ENCODE measurements around the gene CLCN2.

The CLCN2 gene

GRCh38 chr3:184361532-184361931 is at the start of gene CLCN2, which contains the start of gene POLR2H:
CLCN2 (minus strand) TSS chr3:184361605; CDS start chr3:184361479, 126 bp downstream.
POLR2H (plus strand) TSS chr3:184361710; CDS start chr3:184363493, 1,783 bp downstream.
- DNase-seq, result peak; percentile 44 to 75

DNA sequence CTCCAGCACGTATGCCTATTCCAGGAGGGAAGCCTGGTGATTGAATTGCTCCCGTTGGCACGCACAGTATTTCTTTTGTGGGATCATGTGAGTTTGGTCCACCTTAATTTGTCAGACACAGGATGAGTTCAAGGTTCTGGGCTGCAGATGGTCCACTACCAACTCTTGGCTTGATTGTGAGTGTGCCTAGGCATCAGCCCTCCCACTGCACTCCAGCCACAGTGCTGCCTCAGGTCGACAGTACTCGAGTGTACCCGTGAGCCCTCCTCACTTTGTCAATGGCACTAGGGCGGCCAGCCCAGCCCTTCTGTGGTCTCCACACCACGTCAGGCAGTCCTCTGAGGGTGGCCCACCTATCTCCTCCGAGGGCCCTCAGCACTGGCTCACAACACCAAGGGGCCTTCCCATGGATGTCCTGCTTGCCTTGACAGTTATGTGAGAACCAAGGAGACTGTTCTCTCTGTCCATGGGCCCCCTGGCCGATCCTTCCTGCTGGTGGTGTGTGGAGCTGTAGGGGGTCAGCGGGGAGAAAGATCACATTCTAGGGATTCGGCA is 48.6 kb upstream of the CLCN2 start:
- DNase-seq, result no peak

- DNase-seq, result no peak
Observed at GRCh38 chr3:184409331-184409926, 48.0 kb upstream of the CLCN2 start.

DNA sequence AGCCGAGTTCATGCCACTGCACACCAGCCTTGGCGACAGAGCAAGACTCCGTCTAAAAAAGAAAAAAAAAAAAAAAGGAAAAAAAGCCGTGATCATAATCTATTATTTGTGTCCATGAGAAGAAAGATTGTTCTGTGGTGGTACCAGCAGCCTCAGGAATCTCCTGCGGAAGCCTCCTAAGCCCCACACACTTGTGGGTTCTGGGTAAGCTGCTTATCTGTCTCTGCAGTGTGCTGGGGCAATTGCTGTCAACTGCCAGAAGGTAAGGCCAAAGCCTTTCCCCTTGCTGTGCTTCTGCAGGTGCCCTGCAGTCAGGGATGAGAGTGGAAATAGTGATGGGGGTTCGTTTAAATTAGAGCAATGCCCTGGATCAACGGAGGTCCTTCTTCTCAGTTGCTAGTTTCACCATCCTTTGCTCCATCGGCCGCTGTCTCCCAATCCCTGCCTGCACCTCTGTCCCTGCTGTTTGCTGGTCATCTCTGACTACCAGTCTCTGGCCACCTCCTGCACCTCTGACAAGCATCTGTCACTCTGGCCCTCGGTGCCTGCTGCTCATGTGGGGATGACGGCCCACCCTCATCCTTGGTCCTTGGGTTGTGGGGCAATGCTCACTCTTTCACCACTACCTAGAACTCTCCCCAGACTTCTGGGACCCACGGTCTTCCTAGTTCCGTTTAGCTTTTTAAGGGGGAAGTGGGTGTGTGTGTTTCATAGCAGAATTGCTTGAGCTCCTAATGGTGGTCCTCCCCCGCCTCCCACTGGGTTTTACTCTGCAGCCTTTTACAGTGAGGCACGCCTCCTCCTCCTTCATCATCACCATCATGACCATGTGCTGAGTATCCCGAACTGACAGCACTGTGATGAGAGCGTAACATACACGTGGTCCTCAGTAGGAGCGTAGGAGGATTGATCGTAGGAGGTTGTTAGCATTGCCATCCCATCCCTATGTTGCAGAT is 43.9 kb upstream of the CLCN2 start:
- DNase-seq, result peak in 1 of 2 experiments; percentile 54

DNA sequence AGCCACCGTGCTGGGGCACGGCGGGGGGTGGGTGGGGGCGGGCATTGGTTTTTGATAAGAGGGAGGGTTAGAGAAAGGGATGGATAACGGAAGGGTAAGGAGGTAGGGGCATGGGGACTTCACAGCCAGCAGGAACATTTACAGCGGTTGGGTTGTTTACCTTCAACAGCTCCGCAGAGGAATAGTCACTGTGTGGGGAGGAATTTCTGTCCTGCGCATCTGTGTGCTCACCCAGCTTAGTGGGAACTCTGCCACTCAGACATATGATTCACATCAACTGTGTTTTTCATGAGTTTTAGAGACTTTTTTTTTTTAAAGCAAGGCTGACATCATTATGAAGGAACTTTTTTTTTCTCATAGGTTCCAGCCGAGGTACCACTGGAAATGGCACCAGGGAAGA is 38.0 kb upstream of the CLCN2 start:
- no peak for DNase-seq

GRCh38 chr3:184395320-184395660 is 33.9 kb upstream of the CLCN2 start:
- peak; percentile 47 to 80 for DNase-seq

DNA sequence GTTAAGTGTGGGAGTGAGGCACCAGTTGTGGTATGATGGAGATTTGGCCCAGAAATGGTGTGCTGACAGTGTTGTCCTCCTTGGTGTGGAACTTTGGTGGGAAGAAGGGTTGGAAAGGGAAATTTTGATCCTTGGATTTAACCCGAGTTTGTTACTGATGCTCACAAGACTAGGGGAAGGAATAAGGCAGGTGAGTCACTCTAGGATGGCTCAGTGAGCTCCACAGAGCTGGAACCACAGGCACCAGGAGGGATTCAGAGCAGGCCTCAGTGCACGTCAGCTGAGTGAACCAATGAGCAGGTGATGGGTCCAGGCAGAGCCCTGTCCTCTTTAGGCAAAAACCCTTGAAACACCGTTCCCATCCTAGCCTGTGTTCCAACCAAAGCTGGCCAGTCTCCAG is 29.9 kb upstream of the CLCN2 start:
- DNase-seq, result no peak

DNA sequence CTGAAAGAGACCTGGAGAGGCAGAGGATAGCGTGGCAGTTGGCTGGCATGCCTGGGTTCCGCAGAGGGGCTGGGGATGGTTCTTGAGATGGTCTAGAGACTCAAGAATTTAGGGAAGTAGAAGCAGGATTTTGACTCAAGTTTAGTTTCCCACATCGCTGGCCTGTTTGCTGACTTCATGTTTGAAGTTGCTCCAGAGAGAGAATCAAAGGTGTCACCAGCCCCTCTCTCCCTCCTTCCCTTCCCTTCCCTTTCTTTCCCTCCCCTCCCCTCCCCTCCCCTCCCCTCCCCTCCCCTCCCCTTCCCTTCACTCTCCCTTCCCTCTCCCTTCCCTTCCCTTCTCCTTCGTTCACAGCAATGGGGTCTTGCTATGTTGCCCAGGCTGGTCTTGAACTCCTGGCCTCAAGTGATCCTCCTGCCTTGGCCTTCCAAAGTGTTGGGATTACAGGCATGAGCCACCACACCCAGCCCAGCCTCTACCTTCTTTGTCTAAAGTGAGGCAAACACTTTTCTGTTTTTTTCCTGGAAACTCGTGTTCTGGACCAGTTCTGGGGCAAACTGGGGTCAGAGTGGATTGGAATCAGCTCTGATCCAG is 28.6 kb upstream of the CLCN2 start:
- DNase-seq, result no peak

DNA sequence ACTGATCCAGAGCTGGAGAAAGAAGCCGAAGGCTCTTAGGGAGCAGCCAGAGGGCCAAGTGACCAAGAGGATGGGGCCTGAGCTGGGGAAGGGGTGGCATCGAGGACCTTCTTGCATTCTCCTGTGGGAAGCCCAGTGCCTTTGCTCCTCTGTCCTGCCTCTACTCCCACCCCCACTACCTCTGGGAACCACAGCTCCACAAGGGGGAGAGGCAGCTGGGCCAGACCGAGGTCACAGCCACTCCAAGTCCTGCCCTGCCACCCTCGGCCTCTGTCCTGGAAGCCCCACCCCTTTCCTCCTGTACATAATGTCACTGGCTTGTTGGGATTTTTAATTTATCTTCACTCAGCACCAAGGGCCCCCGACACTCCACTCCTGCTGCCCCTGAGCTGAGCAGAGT is 28.0 kb upstream of the CLCN2 start:
- DNase-seq, result no peak

- DNase-seq, result no peak
Observed at GRCh38 chr3:184388936-184389230, 27.5 kb upstream of the CLCN2 start.

DNA sequence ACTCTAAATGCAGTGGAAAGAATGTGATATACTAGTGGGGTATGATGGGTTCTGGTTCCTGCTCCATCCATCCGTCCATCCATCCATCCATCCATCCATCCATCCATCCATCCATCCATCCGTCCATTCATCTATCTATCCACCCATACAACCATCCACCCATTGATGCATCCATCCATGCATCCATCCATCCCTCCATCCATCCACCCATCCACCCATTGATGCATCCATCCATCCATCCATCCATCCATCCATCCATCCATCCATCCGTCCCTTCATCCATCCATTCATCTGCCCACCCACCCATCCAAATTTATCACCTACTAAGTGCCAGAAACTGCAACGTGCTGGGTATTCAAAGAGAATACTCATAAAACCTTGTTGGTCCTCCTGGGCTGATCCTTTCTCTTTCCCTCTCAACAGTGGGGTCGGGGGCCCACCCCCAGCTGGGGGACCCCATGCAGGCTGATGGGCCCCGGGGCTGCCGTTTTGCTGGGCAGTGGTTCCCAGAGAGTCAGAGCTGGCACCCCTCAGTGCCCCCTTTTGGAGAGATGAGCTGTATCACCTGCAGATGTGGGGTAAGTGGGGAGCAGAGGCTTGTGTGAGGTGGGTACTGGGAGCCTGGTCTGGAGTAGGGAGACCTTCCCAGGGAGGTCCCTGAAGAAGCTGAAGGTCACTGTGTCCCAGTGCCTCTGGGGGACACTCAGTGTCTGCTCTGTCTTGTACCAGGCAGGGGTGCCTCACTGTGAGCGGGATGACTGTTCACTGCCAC is 26.9 kb upstream of the CLCN2 start:
- DNase-seq, result no peak

DNA sequence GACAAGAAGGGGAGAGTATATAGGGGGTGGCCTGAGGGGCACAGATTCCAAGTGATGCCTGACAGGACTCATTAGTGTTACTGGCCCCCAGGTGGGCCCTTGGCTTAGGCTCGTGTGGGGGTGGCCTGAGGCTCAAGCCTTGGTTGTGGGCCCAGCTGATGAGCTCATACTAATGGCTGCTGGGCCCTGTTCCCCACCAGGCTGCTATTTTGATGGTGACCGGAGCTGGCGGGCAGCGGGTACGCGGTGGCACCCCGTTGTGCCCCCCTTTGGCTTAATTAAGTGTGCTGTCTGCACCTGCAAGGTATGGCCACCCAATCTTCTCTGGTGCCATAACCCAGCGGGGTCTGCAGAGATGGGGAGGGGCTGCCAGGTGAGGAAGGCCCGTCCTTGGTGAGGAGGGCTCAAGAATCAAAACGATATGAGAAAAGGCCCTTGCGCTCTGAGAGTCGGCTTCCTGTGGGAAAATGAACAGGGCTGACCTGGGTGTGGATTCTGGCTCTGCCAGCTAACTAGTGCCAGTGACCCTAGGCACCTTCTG is 25.8 kb upstream of the CLCN2 start:
- no peak for DNase-seq

GRCh38 chr3:184386047-184386806 is 24.8 kb upstream of the CLCN2 start:
- DNase-seq, result no peak

- DNase-seq, result no peak
Observed at GRCh38 chr3:184384856-184385422, 23.5 kb upstream of the CLCN2 start.

GRCh38 chr3:184384342-184384741 is 22.9 kb upstream of the CLCN2 start:
- no peak for DNase-seq

- DNase-seq, result no peak
Observed at GRCh38 chr3:184383033-184383740, 21.8 kb upstream of the CLCN2 start.

- no peak for DNase-seq
Observed at GRCh38 chr3:184382326-184383032, 21.1 kb upstream of the CLCN2 start.

- DNase-seq, result no peak
Observed at GRCh38 chr3:184381261-184382224, 20.1 kb upstream of the CLCN2 start.

Data from NCI-H524 (cell line).